IMR-90 (cell line): Measurements from ENCODE around the gene ZPBP2. TPM values are rescaled to one million over a fixed set of nuclear protein-coding genes. Genes with fewer than 3 reads are reported as not detected.

ENCODE experiments used
- ATAC-seq: fragments of 200-7000 bp; cut with Tn5 transposase; 2 replicates; pipeline ENCODE4 v1.9.1; 2020; ENCODE audit warnings: low read depth, mild to moderate bottlenecking, moderate library complexity
- BruUV-seq: library from RNA; stranded (reverse); fragments of 400-500 nt; replicated peaks from 2 replicates; lab custom pipeline; 2021; lab: Mats Ljungman, UMichigan
- CTCF ChIA-PET: fragments of 300-600 bp; formaldehyde crosslinking; extraction: SDS; loops from one replicate; lab custom pipeline; 2021; ENCODE audit warnings: antibody characterized with exemption; lab: Yijun Ruan, JAX
- POLR2A ChIA-PET: fragments of 300-600 bp; sonication (Branson Sonifier 250); formaldehyde crosslinking; loops from one replicate; lab custom pipeline; 2022; ENCODE audit warnings: antibody characterized with exemption; ENCODE audit not compliant: unreplicated experiment; lab: Charles Lee
- DNase-seq: peaks from one replicate; pipeline ENCODE4 v3.0.0; 2013
- H2AFZ ChIP-seq: replicated peaks from 2 replicates; pipeline ENCODE3; 2013; ENCODE audit warnings: low read length, mild to moderate bottlenecking; ENCODE audit not compliant: poor library complexity
- H2AK5ac ChIP-seq: 2 replicates; pipeline ENCODE4 v1.6.1; 2013; ENCODE audit warnings: low read depth, low read length, inconsistent platforms
- H2AK9ac ChIP-seq: replicated peaks from 2 replicates; pipeline ENCODE3; 2013; ENCODE audit warnings: mild to moderate bottlenecking, low read depth, low read length, moderate library complexity; ENCODE audit not compliant: poor library complexity
- H2BK120ac ChIP-seq: 2 replicates; pipeline ENCODE4 v1.6.1; 2013; ENCODE audit warnings: low read depth, low read length, inconsistent platforms
- H2BK15ac ChIP-seq: 3 replicates; pipeline ENCODE4 v1.6.1; 2013; ENCODE audit warnings: low read depth, low read length, inconsistent platforms
- H2BK20ac ChIP-seq: 2 replicates; pipeline ENCODE4 v1.6.1; 2013; ENCODE audit warnings: low read depth, mild to moderate bottlenecking, inconsistent platforms, low read length, moderate library complexity
- H2BK5ac ChIP-seq: 2 replicates; pipeline ENCODE4 v1.6.1; 2013; ENCODE audit warnings: mild to moderate bottlenecking, low read depth, low read length, inconsistent platforms; ENCODE audit not compliant: poor library complexity, severe bottlenecking
- H3K14ac ChIP-seq: replicated peaks from 2 replicates; pipeline ENCODE4 v1.6.1; 2013; ENCODE audit warnings: low read depth, low read length, inconsistent platforms
- H3K18ac ChIP-seq: 2 replicates; pipeline ENCODE4 v1.6.1; 2013; ENCODE audit warnings: low read depth, low read length, control low read depth
- H3K23ac ChIP-seq: 2 replicates; pipeline ENCODE4 v1.6.1; 2013; ENCODE audit warnings: low read depth, low read length, inconsistent platforms
- H3K27ac ChIP-seq: 2 replicates; pipeline ENCODE4 v1.5.1; 2013; ENCODE audit warnings: mild to moderate bottlenecking, control low read depth, low read length; ENCODE audit not compliant: insufficient read depth
- H3K27me3 ChIP-seq: 2 replicates; pipeline ENCODE4 v1.6.1; 2013; ENCODE audit warnings: low read length; ENCODE audit not compliant: control insufficient read depth, insufficient read depth
- H3K36me3 ChIP-seq: 2 replicates; pipeline ENCODE4 v1.6.1; 2013; ENCODE audit warnings: low read length, mixed read lengths; ENCODE audit not compliant: control insufficient read depth, insufficient read depth
- H3K4ac ChIP-seq: 2 replicates; pipeline ENCODE4 v1.6.1; 2013; ENCODE audit warnings: low read depth, low read length, inconsistent platforms
- H3K4me1 ChIP-seq: 2 replicates; pipeline ENCODE4 v1.6.1; 2013; ENCODE audit warnings: low read length, mixed read lengths; ENCODE audit not compliant: control insufficient read depth, insufficient read depth
- H3K4me2 ChIP-seq: 2 replicates; pipeline ENCODE4 v1.6.1; 2013; ENCODE audit warnings: low read depth, mild to moderate bottlenecking, control low read depth, low read length, moderate library complexity
- H3K4me3 ChIP-seq: 2 replicates; pipeline ENCODE4 v1.5.1; 2013; ENCODE audit warnings: low read depth, mild to moderate bottlenecking, control low read depth, low read length, moderate library complexity; ENCODE audit not compliant: insufficient read depth
- H3K56ac ChIP-seq: 2 replicates; pipeline ENCODE4 v1.6.1; 2013; ENCODE audit warnings: low read length, inconsistent platforms; ENCODE audit not compliant: insufficient read depth; ENCODE audit errors: extremely low read depth
- H3K79me1 ChIP-seq, 2 experiments: 2 replicates each; pipeline ENCODE4 v1.6.1; 2013; ENCODE audit warnings: low read length in 2 of 2, inconsistent platforms in 1 of 2, low read depth in 1 of 2
- H3K9ac ChIP-seq: 2 replicates; pipeline ENCODE4 v1.6.1; 2013; ENCODE audit warnings: low read depth, low read length, control low read depth
- H3K9me1 ChIP-seq: 2 replicates; pipeline ENCODE4 v1.6.1; 2013; ENCODE audit warnings: low read length, inconsistent platforms; ENCODE audit not compliant: insufficient read depth
- H3K9me3 ChIP-seq: 2 replicates; pipeline ENCODE4 v1.6.1; 2013; ENCODE audit warnings: low read length; ENCODE audit not compliant: control insufficient read depth, insufficient read depth
- H4K20me1 ChIP-seq: 2 replicates; pipeline ENCODE4 v1.6.1; 2013; ENCODE audit warnings: low read length, inconsistent platforms; ENCODE audit not compliant: insufficient read depth
- H4K5ac ChIP-seq: 2 replicates; pipeline ENCODE4 v1.6.1; 2013; ENCODE audit warnings: mild to moderate bottlenecking, low read depth, low read length, control low read depth
- H4K8ac ChIP-seq, 2 experiments: 2 replicates each; pipeline ENCODE4 v1.6.1; 2013; ENCODE audit warnings: low read depth in 2 of 2, low read length in 2 of 2, control low read depth in 1 of 2, inconsistent platforms in 1 of 2
- H4K91ac ChIP-seq: 2 replicates; pipeline ENCODE4 v1.6.1; 2013; ENCODE audit warnings: low read depth, low read length, inconsistent platforms; ENCODE audit not compliant: insufficient read depth
- BHLHE40 ChIP-seq: fragments of 150-350 bp; IDR thresholded peaks from 2 replicates; pipeline ENCODE4 v1.6.1; 2016; ENCODE audit warnings: mild to moderate bottlenecking, low read depth, low read length
- CEBPB ChIP-seq: IDR thresholded peaks from 2 replicates; pipeline ENCODE4 v1.6.1; 2012; ENCODE audit warnings: low read depth, low read length, improper control_type of control experiment
- CHD1 ChIP-seq: IDR thresholded peaks from 2 replicates; pipeline ENCODE4 v1.6.1; 2012; ENCODE audit warnings: low read depth, low read length, improper control_type of control experiment
- FOS ChIP-seq: fragments of 150-350 bp; IDR thresholded peaks from 2 replicates; pipeline ENCODE4 v1.6.1; 2016; ENCODE audit warnings: low read depth, low read length
- MAFK ChIP-seq: IDR thresholded peaks from 2 replicates; pipeline ENCODE4 v1.6.1; 2012; ENCODE audit warnings: low read depth, low read length, improper control_type of control experiment
- MAZ ChIP-seq: IDR thresholded peaks from 2 replicates; pipeline ENCODE4 v1.6.1; 2012; ENCODE audit warnings: low read depth, mild to moderate bottlenecking, low read length, improper control_type of control experiment, moderate library complexity, borderline replicate concordance
- MXI1 ChIP-seq: IDR thresholded peaks from 2 replicates; pipeline ENCODE4 v1.6.1; 2012; ENCODE audit warnings: low read depth, mild to moderate bottlenecking, low read length, moderate library complexity, borderline replicate concordance
- NFE2L2 ChIP-seq: fragments of 150-350 bp; IDR thresholded peaks from 2 replicates; pipeline ENCODE4 v1.6.1; 2016; ENCODE audit warnings: low read depth, mild to moderate bottlenecking, low read length
- POLR2A ChIP-seq: IDR thresholded peaks from 2 replicates; pipeline ENCODE4 v1.6.1; 2012; ENCODE audit warnings: mild to moderate bottlenecking, low read depth, low read length
- RAD21 ChIP-seq: IDR thresholded peaks from 2 replicates; pipeline ENCODE4 v1.6.1; 2012; ENCODE audit warnings: low read length, improper control_type of control experiment
- RCOR1 ChIP-seq: IDR thresholded peaks from 2 replicates; pipeline ENCODE4 v1.6.1; 2012; ENCODE audit warnings: mild to moderate bottlenecking, low read length, improper control_type of control experiment; ENCODE audit not compliant: insufficient replicate concordance
- RFX5 ChIP-seq: IDR thresholded peaks from 2 replicates; pipeline ENCODE4 v1.8.0; 2012; ENCODE audit warnings: low read depth, mild to moderate bottlenecking, low read length, moderate library complexity
- SMC3 ChIP-seq: fragments of 150-350 bp; IDR thresholded peaks from 2 replicates; pipeline ENCODE4 v1.6.1; 2016; ENCODE audit warnings: low read depth, mild to moderate bottlenecking, antibody characterized with exemption, low read length, moderate library complexity
- whole genome bisulfite sequencing, 2 experiments: methylation state at CpG; one replicate each; pipeline versions ENCODE4 v1.1.5 to v1.1.7; 2013; ENCODE audit warnings: missing lambda C conversion rate in 2 of 2; ENCODE audit not compliant: insufficient read length in 1 of 2; ENCODE audit errors: extremely low coverage in 2 of 2; 5-methylcytosine and 5-hydroxymethylcytosine counted together
- dilution Hi-C: fragments of 300-500 bp; cut with HindIII; formaldehyde crosslinking; loops from one replicate; pipeline ENCODE4 v1.14.3; 2018; ENCODE audit warnings: low sequenced_read_pairs; ENCODE audit not compliant: unreplicated experiment
- in situ Hi-C: fragments of 300-500 bp; cut with MboI; formaldehyde crosslinking; loops from 3 replicates; pipeline ENCODE4 v1.14.3; 2019; ENCODE audit warnings: low sequenced_read_pairs, inconsistent platforms, mixed read lengths
- intact Hi-C: fragments of 100-400 bp; cut with micrococcal nuclease; formaldehyde crosslinking; loops from 2 replicates; pipeline ENCODE4 v1.10.0; 2022
- polyA plus RNA-seq, 3 experiments: library from polyadenylated mRNA; depleted of rRNA; stranded (reverse); fragments of >200 nt; gene quantifications; 2 replicates each; pipeline ENCODE4 v1.2.3, GENCODE V29; 2012; ENCODE audit warnings: low replicate concordance in 1 of 3
- total RNA-seq: library from RNA; depleted of rRNA; stranded (reverse); fragments of >200 nt; gene quantifications from 2 replicates; pipeline ENCODE4 v1.2.3, GENCODE V29; 2012
- TF ChIP-seq, protein P1 (sequence below): conservative IDR thresholded peaks from 2 replicates; pipeline ENCODE4 v1.5.1; 2012; ENCODE audit warnings: mild to moderate bottlenecking, low read depth, low read length, improper control_type of control experiment
- TF ChIP-seq, protein P2 (sequence below): fragments of 150-350 bp; IDR thresholded peaks from 2 replicates; pipeline ENCODE4 v1.6.1; 2017; ENCODE audit warnings: mild to moderate bottlenecking, antibody characterized with exemption, low read length, low read depth

Gene ZPBP2
- total and polyA plus RNA-seq, 2 of the 4 experiments (the other 2 are of a cell fraction) = not detected

GRCh38 chr17:39838057-39838456, 29.9 kb upstream of the ZPBP2 start:
- in situ Hi-C loops (no loop called here), dilution Hi-C loops (no loop called here), intact Hi-C loops (no loop called here)
- DNase-seq (no peak), ATAC-seq (no peak)
- Histone ChIP-seq H3K18ac (no peak overlapping the region), H2AK5ac (no peak overlapping the region), H2BK20ac (no peak overlapping the region), H4K5ac (no peak overlapping the region), H3K79me1 (no peaks in the 10 kb centered on the region), H2BK15ac (no peak overlapping the region), H3K9me1 (no peaks in the 10 kb centered on the region), H4K20me1 (no peaks in the 10 kb centered on the region), H3K4me2 (no peak overlapping the region), H2AK9ac (no peak overlapping the region), H3K14ac (no peak overlapping the region), H4K91ac (no peak overlapping the region), H3K23ac (no peak overlapping the region), H3K27ac (no peak overlapping the region), H2BK120ac (no peak overlapping the region), H2BK5ac (no peak overlapping the region), H3K27me3 (peaks cover 15% of the 10 kb centered on the region), H3K56ac (no peak overlapping the region), H3K36me3 (no peaks in the 10 kb centered on the region), H3K9me3 (peaks cover 6% of the 10 kb centered on the region), H4K8ac (no peak overlapping the region), H3K4ac (no peak overlapping the region), H3K9ac (no peak overlapping the region), H2AFZ (no peak overlapping the region), H3K4me3 (no peak overlapping the region), H3K4me1 (no peaks in the 10 kb centered on the region)
- ChIA-PET POLR2A (no interaction called here), CTCF (no interaction called here)
- WGBS, 2 experiments = no CpG with 5 or more reads among the region's 1 CpG
- TF ChIP-seq RCOR1 (no peak), MXI1 (no peak), CEBPB (no peak), MAZ (no peak), CHD1 (no peak), MAFK (no peak), FOS (no peak), NFE2L2 (no peak), SMC3 (no peak), POLR2A (no peak), BHLHE40 (no peak), RFX5 (no peak), RAD21 (no peak)
- TF ChIP-seq, protein P1, sequence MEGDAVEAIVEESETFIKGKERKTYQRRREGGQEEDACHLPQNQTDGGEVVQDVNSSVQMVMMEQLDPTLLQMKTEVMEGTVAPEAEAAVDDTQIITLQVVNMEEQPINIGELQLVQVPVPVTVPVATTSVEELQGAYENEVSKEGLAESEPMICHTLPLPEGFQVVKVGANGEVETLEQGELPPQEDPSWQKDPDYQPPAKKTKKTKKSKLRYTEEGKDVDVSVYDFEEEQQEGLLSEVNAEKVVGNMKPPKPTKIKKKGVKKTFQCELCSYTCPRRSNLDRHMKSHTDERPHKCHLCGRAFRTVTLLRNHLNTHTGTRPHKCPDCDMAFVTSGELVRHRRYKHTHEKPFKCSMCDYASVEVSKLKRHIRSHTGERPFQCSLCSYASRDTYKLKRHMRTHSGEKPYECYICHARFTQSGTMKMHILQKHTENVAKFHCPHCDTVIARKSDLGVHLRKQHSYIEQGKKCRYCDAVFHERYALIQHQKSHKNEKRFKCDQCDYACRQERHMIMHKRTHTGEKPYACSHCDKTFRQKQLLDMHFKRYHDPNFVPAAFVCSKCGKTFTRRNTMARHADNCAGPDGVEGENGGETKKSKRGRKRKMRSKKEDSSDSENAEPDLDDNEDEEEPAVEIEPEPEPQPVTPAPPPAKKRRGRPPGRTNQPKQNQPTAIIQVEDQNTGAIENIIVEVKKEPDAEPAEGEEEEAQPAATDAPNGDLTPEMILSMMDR = no peak
- TF ChIP-seq, protein P2, sequence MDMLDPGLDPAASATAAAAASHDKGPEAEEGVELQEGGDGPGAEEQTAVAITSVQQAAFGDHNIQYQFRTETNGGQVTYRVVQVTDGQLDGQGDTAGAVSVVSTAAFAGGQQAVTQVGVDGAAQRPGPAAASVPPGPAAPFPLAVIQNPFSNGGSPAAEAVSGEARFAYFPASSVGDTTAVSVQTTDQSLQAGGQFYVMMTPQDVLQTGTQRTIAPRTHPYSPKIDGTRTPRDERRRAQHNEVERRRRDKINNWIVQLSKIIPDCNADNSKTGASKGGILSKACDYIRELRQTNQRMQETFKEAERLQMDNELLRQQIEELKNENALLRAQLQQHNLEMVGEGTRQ = no peak
- no TSS peak for BruUV-seq
